IMR-90 (cell line): ENCODE measurements around the gene UST. TPM values are rescaled to one million over a fixed set of nuclear protein-coding genes. Genes with fewer than 3 reads are reported as not detected.

Source experiments
- ATAC-seq: fragments of 200-7000 bp; cut with Tn5 transposase; 2 replicates; pipeline ENCODE4 v1.9.1; 2020; ENCODE audit warnings: low read depth, mild to moderate bottlenecking, moderate library complexity
- BruUV-seq: library from RNA; stranded (reverse); fragments of 400-500 nt; replicated peaks from 2 replicates; lab custom pipeline; 2021; lab: Mats Ljungman, UMichigan
- CTCF ChIA-PET: fragments of 300-600 bp; formaldehyde crosslinking; extraction: SDS; loops from one replicate; lab custom pipeline; 2021; ENCODE audit warnings: antibody characterized with exemption; lab: Yijun Ruan, JAX
- POLR2A ChIA-PET: fragments of 300-600 bp; sonication (Branson Sonifier 250); formaldehyde crosslinking; loops from one replicate; lab custom pipeline; 2022; ENCODE audit warnings: antibody characterized with exemption; ENCODE audit not compliant: unreplicated experiment; lab: Charles Lee
- DNase-seq: peaks from one replicate; pipeline ENCODE4 v3.0.0; 2013
- H2AFZ ChIP-seq: replicated peaks from 2 replicates; pipeline ENCODE3; 2013; ENCODE audit warnings: low read length, mild to moderate bottlenecking; ENCODE audit not compliant: poor library complexity
- H2AK5ac ChIP-seq: 2 replicates; pipeline ENCODE4 v1.6.1; 2013; ENCODE audit warnings: low read depth, low read length, inconsistent platforms
- H2AK9ac ChIP-seq: replicated peaks from 2 replicates; pipeline ENCODE3; 2013; ENCODE audit warnings: mild to moderate bottlenecking, low read depth, low read length, moderate library complexity; ENCODE audit not compliant: poor library complexity
- H2BK120ac ChIP-seq: 2 replicates; pipeline ENCODE4 v1.6.1; 2013; ENCODE audit warnings: low read depth, low read length, inconsistent platforms
- H2BK15ac ChIP-seq: 3 replicates; pipeline ENCODE4 v1.6.1; 2013; ENCODE audit warnings: low read depth, low read length, inconsistent platforms
- H2BK20ac ChIP-seq: 2 replicates; pipeline ENCODE4 v1.6.1; 2013; ENCODE audit warnings: low read depth, mild to moderate bottlenecking, inconsistent platforms, low read length, moderate library complexity
- H2BK5ac ChIP-seq: 2 replicates; pipeline ENCODE4 v1.6.1; 2013; ENCODE audit warnings: mild to moderate bottlenecking, low read depth, low read length, inconsistent platforms; ENCODE audit not compliant: poor library complexity, severe bottlenecking
- H3K14ac ChIP-seq: replicated peaks from 2 replicates; pipeline ENCODE4 v1.6.1; 2013; ENCODE audit warnings: low read depth, low read length, inconsistent platforms
- H3K18ac ChIP-seq: 2 replicates; pipeline ENCODE4 v1.6.1; 2013; ENCODE audit warnings: low read depth, low read length, control low read depth
- H3K23ac ChIP-seq: 2 replicates; pipeline ENCODE4 v1.6.1; 2013; ENCODE audit warnings: low read depth, low read length, inconsistent platforms
- H3K27ac ChIP-seq: 2 replicates; pipeline ENCODE4 v1.5.1; 2013; ENCODE audit warnings: mild to moderate bottlenecking, control low read depth, low read length; ENCODE audit not compliant: insufficient read depth
- H3K27me3 ChIP-seq: 2 replicates; pipeline ENCODE4 v1.6.1; 2013; ENCODE audit warnings: low read length; ENCODE audit not compliant: control insufficient read depth, insufficient read depth
- H3K36me3 ChIP-seq: 2 replicates; pipeline ENCODE4 v1.6.1; 2013; ENCODE audit warnings: low read length, mixed read lengths; ENCODE audit not compliant: control insufficient read depth, insufficient read depth
- H3K4ac ChIP-seq: 2 replicates; pipeline ENCODE4 v1.6.1; 2013; ENCODE audit warnings: low read depth, low read length, inconsistent platforms
- H3K4me1 ChIP-seq: 2 replicates; pipeline ENCODE4 v1.6.1; 2013; ENCODE audit warnings: low read length, mixed read lengths; ENCODE audit not compliant: control insufficient read depth, insufficient read depth
- H3K4me2 ChIP-seq: 2 replicates; pipeline ENCODE4 v1.6.1; 2013; ENCODE audit warnings: low read depth, mild to moderate bottlenecking, control low read depth, low read length, moderate library complexity
- H3K4me3 ChIP-seq: 2 replicates; pipeline ENCODE4 v1.5.1; 2013; ENCODE audit warnings: low read depth, mild to moderate bottlenecking, control low read depth, low read length, moderate library complexity; ENCODE audit not compliant: insufficient read depth
- H3K56ac ChIP-seq: 2 replicates; pipeline ENCODE4 v1.6.1; 2013; ENCODE audit warnings: low read length, inconsistent platforms; ENCODE audit not compliant: insufficient read depth; ENCODE audit errors: extremely low read depth
- H3K79me1 ChIP-seq, 2 experiments: 2 replicates each; pipeline ENCODE4 v1.6.1; 2013; ENCODE audit warnings: low read length in 2 of 2, inconsistent platforms in 1 of 2, low read depth in 1 of 2
- H3K9ac ChIP-seq: 2 replicates; pipeline ENCODE4 v1.6.1; 2013; ENCODE audit warnings: low read depth, low read length, control low read depth
- H3K9me1 ChIP-seq: 2 replicates; pipeline ENCODE4 v1.6.1; 2013; ENCODE audit warnings: low read length, inconsistent platforms; ENCODE audit not compliant: insufficient read depth
- H3K9me3 ChIP-seq: 2 replicates; pipeline ENCODE4 v1.6.1; 2013; ENCODE audit warnings: low read length; ENCODE audit not compliant: control insufficient read depth, insufficient read depth
- H4K20me1 ChIP-seq: 2 replicates; pipeline ENCODE4 v1.6.1; 2013; ENCODE audit warnings: low read length, inconsistent platforms; ENCODE audit not compliant: insufficient read depth
- H4K5ac ChIP-seq: 2 replicates; pipeline ENCODE4 v1.6.1; 2013; ENCODE audit warnings: mild to moderate bottlenecking, low read depth, low read length, control low read depth
- H4K8ac ChIP-seq, 2 experiments: 2 replicates each; pipeline ENCODE4 v1.6.1; 2013; ENCODE audit warnings: low read depth in 2 of 2, low read length in 2 of 2, control low read depth in 1 of 2, inconsistent platforms in 1 of 2
- H4K91ac ChIP-seq: 2 replicates; pipeline ENCODE4 v1.6.1; 2013; ENCODE audit warnings: low read depth, low read length, inconsistent platforms; ENCODE audit not compliant: insufficient read depth
- CEBPB ChIP-seq: IDR thresholded peaks from 2 replicates; pipeline ENCODE4 v1.6.1; 2012; ENCODE audit warnings: low read depth, low read length, improper control_type of control experiment
- MAZ ChIP-seq: IDR thresholded peaks from 2 replicates; pipeline ENCODE4 v1.6.1; 2012; ENCODE audit warnings: low read depth, mild to moderate bottlenecking, low read length, improper control_type of control experiment, moderate library complexity, borderline replicate concordance
- dilution Hi-C: fragments of 300-500 bp; cut with HindIII; formaldehyde crosslinking; loops from one replicate; pipeline ENCODE4 v1.14.3; 2018; ENCODE audit warnings: low sequenced_read_pairs; ENCODE audit not compliant: unreplicated experiment
- in situ Hi-C: fragments of 300-500 bp; cut with MboI; formaldehyde crosslinking; loops from 3 replicates; pipeline ENCODE4 v1.14.3; 2019; ENCODE audit warnings: low sequenced_read_pairs, inconsistent platforms, mixed read lengths
- intact Hi-C: fragments of 100-400 bp; cut with micrococcal nuclease; formaldehyde crosslinking; loops from 2 replicates; pipeline ENCODE4 v1.10.0; 2022
- polyA plus RNA-seq, 3 experiments: library from polyadenylated mRNA; depleted of rRNA; stranded (reverse); fragments of >200 nt; gene quantifications; 2 replicates each; pipeline ENCODE4 v1.2.3, GENCODE V29; 2012; ENCODE audit warnings: low replicate concordance in 1 of 3
- total RNA-seq: library from RNA; depleted of rRNA; stranded (reverse); fragments of >200 nt; gene quantifications from 2 replicates; pipeline ENCODE4 v1.2.3, GENCODE V29; 2012

Gene UST
- total and polyA plus RNA-seq, 2 of the 4 experiments (the other 2 are of a cell fraction), result 7.7 to 13.8 TPM

DNA sequence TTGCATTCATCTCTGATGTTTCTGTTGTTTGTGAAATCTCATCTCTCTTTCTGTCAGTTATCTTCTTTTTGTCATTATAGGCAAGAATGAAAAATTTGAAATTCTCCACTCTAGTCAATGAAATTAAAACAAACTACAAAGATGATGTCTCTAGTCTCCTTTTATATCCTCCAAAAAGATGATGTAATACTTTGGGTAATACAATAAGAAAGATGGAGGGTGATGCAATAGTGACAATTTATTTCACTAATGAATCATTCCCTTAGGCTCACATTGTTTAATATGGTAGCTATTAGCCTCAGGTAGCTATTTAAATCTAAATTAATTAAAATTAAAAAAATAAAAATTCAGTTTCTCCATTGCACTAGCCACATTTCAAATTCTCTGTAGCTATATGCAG lies 145.4 kb downstream of the UST start:
- peaks cover 2% of the 10 kb centered on the region for H3K4me1 ChIP-seq
- no peak overlapping the region for H2BK20ac ChIP-seq
- H3K79me1 ChIP-seq, result no peaks in the 10 kb centered on the region; a peak in 2 of 4 replicates
- TF ChIP-seq MAZ, result no peak
- peak; percentile 90 for TF ChIP-seq CEBPB
- H2BK15ac ChIP-seq, result no peak overlapping the region
- peak overlapping the region; percentile 13; the same call in 1 of the 2 replicates for H4K91ac ChIP-seq
- H3K4ac ChIP-seq, result no peak overlapping the region
- H4K20me1 ChIP-seq, result no peaks in the 10 kb centered on the region
- ChIA-PET CTCF (no interaction called here), POLR2A (no interaction called here)
- H3K4me3 ChIP-seq, result no peak overlapping the region
- ATAC-seq, result no peak
- no peak overlapping the region for H3K27ac ChIP-seq
- no peaks in the 10 kb centered on the region for H3K27me3 ChIP-seq
- in situ Hi-C loops, result no loop called here
- DNase-seq, result peak; percentile 20
- intact Hi-C loops, result no loop called here
- no peak overlapping the region; the same call in 1 of the 2 replicates for H3K18ac ChIP-seq
- H4K8ac ChIP-seq, result no peak overlapping the region
- no peak overlapping the region for H2AK5ac ChIP-seq
- no peak overlapping the region for H3K9ac ChIP-seq
- no peak overlapping the region for H2AK9ac ChIP-seq
- no peaks in the 10 kb centered on the region; the same call in 1 of the 2 replicates for H3K36me3 ChIP-seq
- no peak overlapping the region for H2BK120ac ChIP-seq
- H4K5ac ChIP-seq, result no peak overlapping the region
- no peak overlapping the region for H3K14ac ChIP-seq
- H3K4me2 ChIP-seq, result no peak overlapping the region
- no peaks in the 10 kb centered on the region for H3K9me3 ChIP-seq
- H3K9me1 ChIP-seq, result 0 out of 2 replicates have a peak, but pooled peaks cover 5% of the 10 kb centered on the region
- dilution Hi-C loops, result no loop called here
- BruUV-seq, result no TSS peak
- no peak overlapping the region for H2AFZ ChIP-seq
- H2BK5ac ChIP-seq, result no peak overlapping the region
- no peak overlapping the region for H3K56ac ChIP-seq
- no peak overlapping the region for H3K23ac ChIP-seq
